T47D (cell line): Measurements from ENCODE around the gene GON4L.
"Not testable (repeated sequence)": the region's sequence is repeated elsewhere in the genome, so short reads cannot be mapped to it uniquely, and the experiment has no call there.

Experiments
- DNase-seq, 2 experiments: peaks; one replicate each; pipeline versions ENCODE4 v3.0.0 to v3.0.0-alpha.2; 2011 to 2012; ENCODE audit warnings: low read depth in 1 of 2, low spot score in 1 of 2
- JUND ChIP-seq: IDR thresholded peaks from 2 replicates; pipeline ENCODE4 v1.6.1; 2012; ENCODE audit warnings: low read depth
- in situ Hi-C: cut with HindIII; loops from 2 replicates; pipeline ENCODE4 v1.10.0; 2016; ENCODE audit warnings: low sequenced_read_pairs, low pct_unique_long_range_greater_than_20kb

GON4L gene

DNA sequence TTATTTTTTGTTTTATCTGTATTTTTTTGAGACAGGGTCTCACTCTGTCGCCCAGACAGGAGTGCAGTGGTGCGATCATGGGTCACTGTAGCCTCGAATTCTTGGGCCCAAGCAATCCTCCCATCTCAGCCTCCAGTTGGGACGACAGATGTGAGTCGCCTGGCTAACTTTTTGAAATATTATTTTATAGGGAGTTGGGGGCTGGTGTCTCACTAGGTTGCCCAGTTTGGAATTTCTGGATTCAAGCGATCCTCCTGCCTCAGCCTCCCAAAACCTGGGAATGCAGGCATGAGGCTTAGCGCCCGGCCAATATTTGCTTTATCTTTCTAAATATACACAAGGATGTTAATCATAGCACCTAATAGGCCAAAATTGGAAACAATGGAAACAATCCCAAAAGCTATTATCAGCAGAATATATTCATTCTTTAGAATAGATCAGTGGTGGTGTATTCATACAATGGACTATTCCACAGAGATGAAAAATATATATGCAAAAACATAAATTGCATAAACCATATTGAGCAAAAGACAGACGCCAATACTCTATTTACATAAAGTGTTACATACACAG, 112.2 kb downstream of the GON4L start:
- in situ Hi-C loops = no loop called here
- no peak for DNase-seq

DNA sequence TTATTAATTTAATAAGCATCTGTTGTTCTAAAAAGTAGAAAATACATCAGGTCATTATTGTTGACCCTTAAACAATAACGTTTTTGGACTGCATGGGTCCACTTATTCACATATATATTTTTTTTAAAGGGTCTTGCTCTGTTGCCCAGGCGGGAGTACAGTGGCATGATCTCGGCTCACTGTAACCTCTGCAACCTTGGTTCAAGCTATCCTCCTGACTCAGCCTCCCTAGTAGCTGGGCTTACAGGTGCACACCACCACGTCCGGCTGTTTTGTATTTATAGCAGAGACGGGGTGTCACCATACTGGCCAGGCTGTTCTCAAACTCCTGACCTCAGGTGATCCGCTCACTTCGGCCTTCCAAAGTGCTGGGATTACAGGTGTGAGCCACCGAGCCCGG, 115.1 kb downstream of the GON4L start:
- in situ Hi-C loops = no loop called here
- no peak for TF ChIP-seq JUND

More for the DNA sequence above, 112.2 kb downstream of the GON4L start:
- no peak for TF ChIP-seq JUND

DNA sequence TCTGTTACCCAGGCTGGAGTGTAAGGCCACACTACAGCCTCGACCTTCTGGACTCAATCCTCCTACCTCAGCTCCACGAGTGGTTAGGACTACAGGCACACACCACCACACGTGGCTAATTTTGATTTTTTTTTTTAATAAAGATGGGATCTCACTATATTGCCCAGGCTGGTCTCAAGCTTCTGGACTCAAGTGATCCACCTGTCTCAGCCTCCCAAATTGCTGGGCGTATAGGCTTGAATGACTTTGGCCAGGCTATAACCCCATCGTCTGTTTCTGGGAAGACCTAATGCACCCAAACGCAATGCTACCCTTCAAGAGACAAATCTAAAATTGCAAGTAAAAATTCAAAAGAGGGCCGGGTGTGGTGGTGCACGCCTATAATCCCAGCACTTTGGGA, 116.0 kb downstream of the GON4L start:
- in situ Hi-C loops = no loop called here
- DNase-seq = no peak
- TF ChIP-seq JUND = no peak

More for the DNA sequence above, 115.1 kb downstream of the GON4L start:
- DNase-seq = no peak

DNA sequence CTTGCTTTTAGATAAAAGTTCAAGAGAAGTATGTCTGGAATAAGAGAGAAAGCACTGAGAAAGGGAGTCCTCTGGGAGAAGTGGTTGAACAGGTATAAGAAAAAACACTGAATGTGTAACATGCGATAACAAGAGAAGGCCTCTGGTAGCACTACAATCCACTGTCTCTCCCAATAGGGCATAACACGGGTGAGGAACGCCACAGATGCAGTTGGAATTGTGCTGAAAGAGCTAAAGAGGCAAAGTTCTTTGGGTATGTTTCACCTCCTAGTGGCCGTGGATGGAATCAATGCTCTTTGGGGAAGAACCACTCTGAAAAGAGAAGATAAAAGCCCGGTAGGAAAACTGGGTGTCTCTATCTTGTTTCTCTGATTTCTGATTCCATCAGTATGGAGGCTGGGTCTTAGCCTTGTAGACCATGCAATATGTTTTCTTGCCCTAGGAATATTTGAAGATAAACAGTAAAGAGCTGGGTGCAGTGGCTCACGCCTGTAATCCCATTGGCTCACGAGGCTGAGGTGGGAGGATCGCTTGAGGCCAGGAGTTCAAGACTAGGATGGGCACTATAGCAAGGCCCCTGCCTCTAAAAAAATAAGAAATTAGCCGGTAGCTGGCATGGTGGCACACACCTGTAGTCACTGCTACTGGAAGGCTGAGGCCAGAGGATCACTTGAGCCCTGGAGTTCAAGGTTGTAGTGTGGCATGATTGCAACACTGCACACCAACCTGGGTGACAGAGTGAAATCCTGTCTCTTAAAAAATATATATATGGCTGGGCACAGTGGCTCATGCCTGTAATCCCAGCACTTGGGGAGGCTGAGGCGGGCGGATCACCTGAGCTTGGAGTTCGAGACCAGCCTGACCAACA, 127.7 kb downstream of the GON4L start:
- TF ChIP-seq JUND = no peak
- in situ Hi-C loops = no loop called here
- peak; percentile 31 to 91 for DNase-seq

DNA sequence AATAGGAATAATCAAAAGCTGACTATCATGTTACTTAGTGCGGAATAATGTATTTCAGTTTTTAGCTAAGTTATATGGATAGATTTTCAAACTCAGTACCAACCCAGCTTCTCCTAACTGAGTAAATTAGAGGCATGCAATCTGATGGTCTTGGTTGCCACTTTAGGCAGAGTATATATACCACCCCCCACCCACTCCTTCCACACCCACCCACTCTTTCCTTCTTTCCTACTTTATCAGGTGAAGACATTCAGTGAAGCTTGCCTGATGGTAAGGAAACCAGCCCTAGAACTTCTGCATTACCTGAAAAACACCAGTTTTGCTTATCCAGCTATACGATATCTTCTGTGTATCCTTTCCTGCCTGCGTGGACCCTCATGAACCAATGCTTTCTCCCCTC, 131.9 kb downstream of the GON4L start:
- no peak for TF ChIP-seq JUND
- in situ Hi-C loops = no loop called here
- DNase-seq = no peak

DNA sequence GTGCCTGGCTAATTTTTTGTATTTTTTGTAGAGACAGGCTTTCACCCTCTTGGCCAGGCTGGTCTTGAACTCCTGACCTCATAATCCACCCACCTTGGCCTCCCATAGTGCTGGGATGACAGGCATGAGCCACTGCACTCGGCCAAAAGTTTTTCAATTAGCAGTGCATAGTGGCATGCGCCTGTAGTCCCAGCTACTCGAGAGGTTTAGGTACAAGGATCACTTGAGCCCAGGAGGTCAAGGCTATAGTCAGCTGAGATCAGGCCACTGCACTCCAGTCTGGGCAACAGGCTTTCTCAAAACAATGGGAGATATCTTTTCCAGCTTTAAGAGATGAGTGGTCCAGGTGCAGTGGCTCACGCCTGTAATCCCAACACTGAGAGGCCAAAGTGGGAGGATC, 137.3 kb downstream of the GON4L start:
- TF ChIP-seq JUND = no peak
- in situ Hi-C loops = no loop called here
- DNase-seq = no peak

DNA sequence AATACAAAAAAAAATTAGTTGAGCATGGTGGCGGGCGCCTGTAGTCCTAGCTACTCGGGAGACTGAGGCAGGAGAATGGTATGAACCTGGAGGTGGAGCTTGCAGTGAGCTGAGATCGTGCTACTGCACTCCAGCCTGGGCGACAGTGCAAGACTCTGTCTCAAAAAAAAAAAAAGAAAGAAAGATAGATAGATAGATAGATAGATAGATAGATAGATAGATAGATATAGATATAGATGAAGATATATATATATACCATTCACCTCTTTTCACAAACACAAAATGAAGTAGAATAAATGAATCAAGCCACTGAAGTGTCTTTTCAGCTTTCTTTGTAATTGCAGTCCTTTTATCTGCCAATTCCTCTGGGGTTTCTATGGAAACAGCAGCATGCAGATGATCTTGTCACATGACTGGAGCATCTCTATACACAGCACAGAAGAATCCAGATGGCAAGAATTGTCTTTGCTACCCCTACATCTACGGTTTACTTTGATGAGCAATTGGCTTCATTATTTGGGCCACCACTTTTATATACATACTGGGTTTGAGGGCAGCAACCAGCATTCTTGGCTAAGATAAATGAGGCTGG, 138.4 kb downstream of the GON4L start:
- in situ Hi-C loops, DNase-seq: not testable (repeated sequence)

DNA sequence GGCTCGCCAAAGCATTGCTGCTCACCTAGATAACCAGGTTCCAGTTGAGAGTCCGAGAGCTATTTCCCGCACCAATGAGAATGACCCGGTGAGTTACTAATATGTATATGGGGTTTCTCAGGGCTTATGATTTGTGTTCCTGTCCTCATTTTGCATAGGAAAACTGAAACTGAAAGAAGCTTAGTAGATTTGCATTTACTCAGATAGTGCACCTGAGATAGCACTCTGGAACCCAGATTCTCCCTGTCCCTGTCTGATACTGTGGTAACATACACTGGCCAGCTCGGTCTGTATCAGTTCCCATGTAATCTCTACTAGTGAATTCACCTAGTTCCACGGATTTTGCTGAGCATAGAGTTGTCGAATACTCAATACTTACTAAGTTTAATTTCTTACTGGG, 140.0 kb downstream of the GON4L start:
- DNase-seq = no peak
- TF ChIP-seq JUND = no peak
- in situ Hi-C loops = no loop called here

DNA sequence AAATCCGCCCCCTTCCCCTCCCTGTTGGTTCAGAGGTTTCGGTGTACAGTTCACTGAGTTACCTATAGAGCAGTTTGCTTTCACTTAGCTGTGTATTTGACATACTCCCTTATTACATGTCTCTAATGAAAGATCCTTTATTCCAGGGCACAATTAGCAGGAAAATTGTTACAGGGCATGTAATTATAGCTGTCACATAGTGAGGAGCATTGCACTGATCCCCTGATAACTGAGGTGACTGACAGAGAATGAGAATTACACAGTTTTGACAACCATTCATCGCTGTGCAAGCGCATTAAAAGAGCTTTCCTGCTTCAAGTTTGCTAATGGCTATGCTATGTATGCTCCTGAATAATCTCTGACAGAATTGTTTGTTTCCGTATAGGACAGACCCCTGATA, 141.2 kb downstream of the GON4L start:
- in situ Hi-C loops = no loop called here
- DNase-seq = no peak
- TF ChIP-seq JUND = no peak

DNA sequence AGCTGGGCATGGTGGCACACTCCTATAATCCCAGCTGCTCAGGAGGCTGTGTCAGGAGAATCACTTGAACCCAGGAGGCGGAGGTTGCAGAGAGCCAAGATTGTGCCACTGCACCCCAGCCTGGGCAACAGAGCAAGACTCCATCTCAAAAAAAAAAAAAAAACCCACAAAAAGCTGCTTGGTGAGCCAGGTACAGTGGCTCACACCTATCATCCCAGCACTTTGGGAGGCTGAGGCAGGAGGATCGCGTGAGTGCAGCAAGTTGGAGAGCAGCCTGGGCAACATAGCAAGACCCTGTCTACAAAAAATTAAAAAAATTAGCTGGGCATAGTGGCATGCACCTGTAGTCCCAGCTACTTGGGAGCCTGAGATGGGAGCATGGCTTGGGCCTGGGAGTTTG, 142.0 kb downstream of the GON4L start:
- DNase-seq, in situ Hi-C loops: not testable (repeated sequence)

DNA sequence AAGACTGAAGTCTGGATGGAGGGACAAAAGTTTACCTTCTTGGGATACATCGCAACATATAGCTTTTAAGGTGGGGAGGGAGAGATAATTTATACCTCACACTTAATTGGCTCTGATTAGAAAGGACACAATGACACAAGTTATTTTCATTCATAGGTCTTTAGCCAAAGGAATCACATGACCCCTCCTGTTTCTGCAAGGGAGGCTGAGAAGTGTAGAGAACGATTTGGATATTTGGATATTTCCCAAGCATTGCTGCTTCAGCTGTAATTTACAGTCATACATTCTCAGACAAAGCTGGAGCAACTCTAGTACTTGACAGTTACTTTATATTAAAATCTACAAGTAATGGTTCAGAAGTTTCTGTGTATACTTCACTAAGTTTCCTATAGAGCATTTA, 143.9 kb downstream of the GON4L start:
- in situ Hi-C loops = no loop called here
- no peak for DNase-seq
- no peak for TF ChIP-seq JUND

DNA sequence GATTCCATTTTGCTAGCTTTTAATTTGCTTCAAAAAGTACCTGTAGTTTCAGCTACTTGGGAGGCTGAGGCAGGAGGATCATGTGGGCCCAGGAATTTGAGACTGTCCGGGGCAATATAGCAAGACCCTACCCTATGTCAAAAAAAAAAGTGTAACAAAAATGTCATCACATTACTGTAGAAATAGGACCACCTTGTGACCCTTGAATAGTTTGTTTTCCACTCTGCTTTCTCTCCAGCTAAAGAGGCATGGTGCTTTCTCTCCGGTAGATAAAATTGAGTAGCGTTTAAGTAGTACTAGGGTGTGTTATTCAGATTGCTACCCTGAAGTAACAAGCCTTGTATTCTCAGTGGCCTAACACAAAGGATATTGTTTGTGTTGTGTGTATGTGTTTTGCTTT, 144.4 kb downstream of the GON4L start:
- in situ Hi-C loops = not testable (repeated sequence)

DNA sequence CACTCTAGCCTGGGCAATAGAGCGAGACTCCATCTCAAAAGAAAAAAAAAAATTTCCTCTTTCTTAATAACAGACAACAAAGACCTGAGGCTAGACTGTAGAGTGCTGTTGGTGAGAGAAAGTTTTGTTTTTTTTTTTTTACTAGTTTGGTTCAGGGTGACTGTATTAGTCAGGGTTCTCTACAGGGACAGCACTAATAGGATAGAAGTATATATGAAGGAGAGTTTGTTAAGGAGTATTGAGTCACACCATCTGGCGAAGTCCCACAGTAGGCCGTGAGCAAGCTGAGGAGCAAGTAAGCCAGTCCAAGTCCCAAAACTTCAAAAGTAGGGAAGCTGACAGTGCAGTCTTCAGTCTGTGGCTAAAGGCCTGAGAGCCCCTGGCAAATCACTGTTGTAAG, 145.6 kb downstream of the GON4L start:
- in situ Hi-C loops, DNase-seq: not testable (repeated sequence)

More for the DNA sequence above, 144.4 kb downstream of the GON4L start:
- peak in 1 of 2 experiments; percentile 37 for DNase-seq
